Mesodermal cell (in vitro differentiated cells): ENCODE results near the gene EPS8.

Source experiments
- H3K27ac ChIP-seq: 2 replicates; pipeline ENCODE4 v1.7.0; 2013; ENCODE audit warnings: mild to moderate bottlenecking, low read depth, low read length, moderate library complexity; ENCODE audit not compliant: severe bottlenecking
- H3K36me3 ChIP-seq: 2 replicates; pipeline ENCODE4 v1.7.1; 2013; ENCODE audit warnings: mild to moderate bottlenecking, low read length, moderate library complexity; ENCODE audit not compliant: control insufficient read depth, insufficient read depth
- H3K4me1 ChIP-seq: one replicate; pipeline ENCODE4 v1.7.1; 2013; ENCODE audit warnings: mild to moderate bottlenecking, low read length; ENCODE audit not compliant: insufficient read depth, control insufficient read depth, poor library complexity, severe bottlenecking
- H3K4me3 ChIP-seq: 2 replicates; pipeline ENCODE4 v1.7.0; 2013; ENCODE audit warnings: low read length, control low read depth, mild to moderate bottlenecking; ENCODE audit not compliant: insufficient read depth, poor library complexity, severe bottlenecking; ENCODE audit errors: extremely low read depth
- H3K9me3 ChIP-seq: 2 replicates; pipeline ENCODE4 v1.7.1; 2013; ENCODE audit warnings: mild to moderate bottlenecking, low read length, moderate library complexity; ENCODE audit not compliant: control insufficient read depth
- WGBS, 2 experiments: methylation state at CpG; one replicate each; pipeline ENCODE4 v1.1.5; 2013; ENCODE audit warnings: missing lambda C conversion rate in 2 of 2; ENCODE audit not compliant: insufficient coverage in 2 of 2; 5-methylcytosine and 5-hydroxymethylcytosine counted together

Gene EPS8

DNA sequence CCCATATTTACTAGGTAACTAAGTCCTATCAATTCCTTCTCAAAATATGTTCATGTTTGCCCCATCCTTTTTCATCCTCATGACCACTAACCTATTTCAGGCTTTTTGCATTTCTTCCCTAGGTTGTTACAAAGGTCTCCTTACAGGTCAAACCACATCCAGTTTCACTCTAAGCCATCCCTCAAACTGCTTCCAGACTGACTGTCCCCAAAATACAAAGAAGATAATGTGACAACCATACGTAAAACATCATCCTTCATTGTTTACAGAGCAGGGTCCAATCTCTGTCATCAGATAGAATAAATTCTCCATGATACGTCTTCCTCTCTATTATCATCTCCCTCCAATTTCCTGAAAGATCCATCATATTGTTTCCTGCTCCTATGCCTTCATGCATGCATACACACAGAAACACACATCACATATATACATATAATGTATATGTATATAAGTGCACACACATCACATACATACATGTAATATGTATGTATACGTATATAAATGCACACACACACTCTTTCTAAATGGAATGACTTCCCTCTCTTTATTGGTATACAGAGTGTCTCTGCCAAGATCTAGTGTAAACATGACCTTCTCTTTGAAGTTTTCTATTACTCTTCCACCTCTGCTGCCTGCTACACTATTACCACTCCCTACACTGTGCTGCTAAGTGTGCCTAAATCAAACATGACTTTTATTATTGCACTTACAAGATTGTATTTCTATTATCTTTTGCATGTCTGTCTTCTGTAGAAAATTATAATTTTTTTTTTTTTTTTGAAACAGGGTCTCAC, 30.7 kb upstream of the EPS8 start:
- Histone ChIP-seq H3K36me3 (no peaks in the 10 kb centered on the region), H3K27ac (no peak overlapping the region), H3K9me3 (no peaks in the 10 kb centered on the region), H3K4me3 (no peak overlapping the region), H3K4me1 (no peaks in the 10 kb centered on the region)
- WGBS, 2 experiments = 67 to 97% methylated on average over 2 of the region's 3 CpGs

DNA sequence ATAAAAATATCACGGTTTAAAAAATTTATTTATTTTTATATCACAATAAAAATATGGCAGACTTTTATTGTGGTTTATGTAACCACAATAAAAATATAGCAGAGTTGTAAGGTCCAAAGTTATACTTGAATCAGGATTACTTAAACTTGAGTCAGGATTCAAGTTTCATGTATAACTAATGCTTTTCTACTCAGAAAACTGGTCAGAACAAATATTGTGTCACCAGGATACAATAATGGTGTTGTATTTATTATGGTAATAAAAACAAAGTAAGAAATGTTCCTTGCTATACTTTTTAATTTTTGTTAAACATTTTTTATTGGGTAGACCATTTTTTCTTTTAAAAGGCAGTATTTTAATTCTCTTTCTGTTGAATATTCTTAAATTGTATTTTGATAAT, 29.2 kb upstream of the EPS8 start:
- H3K36me3 ChIP-seq = no peaks in the 10 kb centered on the region
- H3K4me3 ChIP-seq = no peak overlapping the region
- H3K9me3 ChIP-seq = no peaks in the 10 kb centered on the region
- H3K4me1 ChIP-seq = no peaks in the 10 kb centered on the region
- H3K27ac ChIP-seq = no peak overlapping the region
- no CpG with 5 or more reads among the region's 1 CpG for WGBS, 2 experiments

DNA sequence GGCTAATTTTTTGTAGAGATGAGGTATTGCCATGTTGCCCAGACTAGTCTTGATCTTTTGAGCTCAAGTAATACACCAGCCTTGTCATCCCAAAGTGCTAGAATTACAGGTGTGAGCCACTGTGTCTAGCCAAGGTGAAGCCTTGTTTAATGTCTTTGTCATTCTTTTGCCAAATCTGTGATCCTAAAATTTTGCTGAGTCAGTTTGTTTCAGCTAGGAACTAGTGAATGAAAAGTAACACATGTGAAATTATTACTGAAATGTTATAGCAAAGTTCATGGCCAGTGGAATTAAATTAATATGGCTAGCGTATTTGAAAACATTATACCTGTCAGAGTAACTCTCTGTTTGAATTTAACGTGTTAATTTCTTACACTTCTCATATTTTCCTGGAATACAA, 26.5 kb upstream of the EPS8 start:
- Histone ChIP-seq H3K9me3 (no peaks in the 10 kb centered on the region), H3K36me3 (no peaks in the 10 kb centered on the region), H3K27ac (no peak overlapping the region), H3K4me3 (no peak overlapping the region), H3K4me1 (no peaks in the 10 kb centered on the region)
- WGBS, 2 experiments = no CpG with 5 or more reads among the region's 2 CpGs

DNA sequence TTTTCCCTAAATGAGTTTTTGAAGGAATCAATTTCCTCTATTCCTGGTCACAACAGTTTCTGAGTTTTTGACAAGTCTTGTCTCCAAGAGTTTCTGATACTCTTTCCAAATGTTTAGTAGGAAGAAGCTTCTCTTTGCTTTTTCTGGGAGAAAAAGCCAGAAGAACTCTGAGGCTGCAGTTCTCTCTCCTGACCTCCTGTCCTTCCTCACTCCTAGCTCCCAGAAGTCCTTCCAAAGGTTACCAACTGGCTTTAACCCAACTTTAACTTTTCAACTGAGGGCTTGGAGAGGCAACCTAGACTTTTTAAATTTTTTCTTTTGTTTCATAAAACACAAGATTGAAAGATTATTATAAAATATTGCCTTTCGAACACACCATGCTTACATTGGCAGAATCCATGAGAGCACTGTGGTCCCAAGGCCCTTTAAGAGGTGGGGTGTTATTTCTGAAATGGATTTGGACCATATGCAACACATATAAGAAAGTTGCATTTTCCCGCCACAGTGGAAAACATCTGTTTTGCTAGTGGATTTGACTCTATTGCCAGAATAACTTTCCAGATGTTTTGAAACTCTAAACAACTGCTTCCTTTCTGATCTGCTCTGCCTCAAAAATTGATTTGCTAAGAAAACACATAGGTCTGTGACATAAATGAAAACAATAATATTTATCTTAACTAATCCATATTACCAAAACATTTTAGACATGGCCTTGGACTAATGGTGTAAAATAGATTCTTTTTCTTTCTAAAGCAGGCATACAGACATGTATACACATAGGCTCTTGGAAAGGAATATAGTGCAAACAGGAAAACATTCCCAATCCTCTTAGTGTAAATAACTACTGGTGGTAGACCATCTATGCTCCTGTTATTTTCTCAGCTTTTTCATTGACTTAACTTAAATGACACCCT, 22.3 kb upstream of the EPS8 start:
- WGBS, 2 experiments = 100% methylated on average over 1 of the region's 2 CpGs; no CpG with 5 or more reads in 1 of the 2 experiments
- no peaks in the 10 kb centered on the region for H3K9me3 ChIP-seq
- H3K27ac ChIP-seq = no peak overlapping the region
- no peaks in the 10 kb centered on the region for H3K4me1 ChIP-seq
- no peak overlapping the region for H3K4me3 ChIP-seq
- no peaks in the 10 kb centered on the region for H3K36me3 ChIP-seq

DNA sequence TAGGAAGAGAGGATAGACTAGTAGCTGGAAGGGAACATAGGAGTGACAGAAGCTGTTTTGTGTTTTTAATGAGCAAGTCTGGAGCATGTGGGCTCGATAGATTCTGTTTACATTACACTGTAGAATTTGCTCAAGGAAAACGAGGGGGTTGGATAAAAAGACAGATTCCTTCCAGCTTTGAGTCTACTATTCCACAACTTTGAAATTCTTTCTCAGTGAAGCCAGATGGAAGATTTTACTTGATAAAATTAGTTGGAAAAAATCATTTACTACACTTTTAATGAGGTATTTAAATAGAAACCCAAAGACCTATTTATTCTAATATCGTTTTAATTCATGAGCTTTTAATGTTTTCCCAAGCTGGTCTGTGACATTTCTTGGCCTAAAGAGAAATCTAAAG, 19.5 kb upstream of the EPS8 start:
- Histone ChIP-seq H3K9me3 (no peaks in the 10 kb centered on the region), H3K36me3 (no peaks in the 10 kb centered on the region), H3K4me3 (no peak overlapping the region), H3K27ac (no peak overlapping the region), H3K4me1 (no peaks in the 10 kb centered on the region)
- 60 to 80% methylated on average over 1 of the region's 3 CpGs for WGBS, 2 experiments

DNA sequence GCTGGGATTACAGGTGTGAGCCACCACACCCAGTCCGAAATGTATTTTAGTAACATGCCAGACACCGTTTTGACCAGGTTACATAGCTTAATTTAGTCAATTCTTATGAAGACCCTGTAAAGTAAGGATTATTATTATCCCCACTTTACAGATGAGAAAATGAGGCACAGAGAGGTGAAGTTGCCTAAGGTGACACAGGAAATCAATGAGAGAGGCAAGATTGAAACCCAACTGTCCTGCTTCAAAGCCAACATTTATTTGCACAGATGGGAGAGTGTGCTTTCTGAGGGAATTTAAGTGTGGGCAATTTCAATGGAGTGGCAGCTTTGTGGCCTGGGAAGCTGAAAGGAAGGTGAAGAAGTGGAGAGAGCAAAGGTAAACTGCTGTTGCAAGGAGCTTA, 19.1 kb upstream of the EPS8 start:
- no peaks in the 10 kb centered on the region for H3K9me3 ChIP-seq
- no peaks in the 10 kb centered on the region for H3K4me1 ChIP-seq
- no peak overlapping the region for H3K4me3 ChIP-seq
- H3K36me3 ChIP-seq = no peaks in the 10 kb centered on the region
- no CpG with 5 or more reads among the region's 2 CpGs for WGBS, 2 experiments
- no peak overlapping the region for H3K27ac ChIP-seq

DNA sequence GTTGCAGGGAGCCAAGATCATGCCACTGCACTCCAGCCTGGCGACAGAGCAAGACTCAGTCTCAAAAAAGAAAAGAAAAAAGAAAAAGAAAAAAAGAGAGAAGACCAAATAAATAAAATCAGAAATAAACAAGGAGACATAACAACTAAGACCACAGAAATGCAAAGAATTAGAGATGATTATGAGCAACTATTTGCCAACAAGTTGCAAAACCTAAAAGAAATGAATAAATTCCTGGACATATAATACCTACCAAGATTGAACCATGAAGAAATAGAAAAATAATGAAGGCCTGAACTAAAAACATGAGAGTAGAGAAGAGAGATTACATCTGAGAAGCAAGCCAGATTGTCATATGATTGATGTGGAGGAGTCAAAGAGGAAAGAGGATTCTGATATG, 17.6 kb upstream of the EPS8 start:
- H3K4me3 ChIP-seq = no peak overlapping the region
- H3K4me1 ChIP-seq = no peaks in the 10 kb centered on the region
- H3K9me3 ChIP-seq = no peaks in the 10 kb centered on the region
- no peak overlapping the region for H3K27ac ChIP-seq
- no peaks in the 10 kb centered on the region for H3K36me3 ChIP-seq
- no CpG with 5 or more reads among the region's 1 CpG for WGBS, 2 experiments

DNA sequence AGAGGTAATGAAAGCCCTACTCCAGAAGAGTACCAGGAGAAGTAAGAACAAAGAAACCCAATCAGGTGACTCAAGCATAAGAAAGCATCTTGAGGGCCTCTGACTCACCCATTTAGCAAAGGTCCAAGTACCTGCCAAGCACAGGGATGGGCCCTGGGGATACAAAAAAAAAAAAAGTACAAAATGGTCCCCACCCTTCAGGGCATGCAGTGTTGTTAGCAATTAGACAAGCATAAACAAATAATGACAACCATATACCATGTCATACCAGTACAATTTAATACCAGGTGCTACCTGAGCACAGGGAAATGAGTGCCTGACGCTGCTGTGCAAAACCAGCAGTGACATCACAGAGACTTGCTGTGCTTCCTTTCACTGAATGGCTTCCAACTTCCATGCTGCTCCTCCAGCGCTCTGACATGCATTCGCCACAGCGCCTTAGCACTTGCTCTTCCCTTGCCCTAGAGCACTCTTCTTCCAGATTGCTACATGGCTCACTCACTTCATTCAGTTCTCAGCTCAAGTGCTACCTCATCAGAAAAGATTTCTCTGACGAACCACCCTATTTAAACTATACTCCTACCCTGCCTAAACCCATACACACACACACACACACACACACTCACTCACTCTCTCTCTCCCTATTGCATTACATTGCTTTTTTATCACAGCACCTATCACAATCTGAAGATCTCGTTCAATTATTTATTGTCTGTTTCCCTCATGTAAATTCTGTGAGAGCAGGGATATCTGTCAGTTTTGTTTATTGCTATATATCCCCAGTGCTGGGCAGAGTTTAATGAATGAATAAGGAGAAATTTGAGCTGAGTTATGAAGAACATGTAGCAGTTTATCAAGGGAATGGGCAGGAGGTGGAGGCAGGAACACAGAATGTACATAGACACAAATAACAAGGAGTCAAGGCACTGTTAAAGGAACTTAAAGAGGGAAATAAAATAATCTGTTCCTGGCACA, 12.9 kb upstream of the EPS8 start:
- Histone ChIP-seq H3K4me3 (no peak overlapping the region), H3K9me3 (no peaks in the 10 kb centered on the region), H3K27ac (no peak overlapping the region), H3K36me3 (no peaks in the 10 kb centered on the region), H3K4me1 (no peaks in the 10 kb centered on the region)
- WGBS, 2 experiments = 89 to 96% methylated on average over 5 of the region's 6 CpGs

DNA sequence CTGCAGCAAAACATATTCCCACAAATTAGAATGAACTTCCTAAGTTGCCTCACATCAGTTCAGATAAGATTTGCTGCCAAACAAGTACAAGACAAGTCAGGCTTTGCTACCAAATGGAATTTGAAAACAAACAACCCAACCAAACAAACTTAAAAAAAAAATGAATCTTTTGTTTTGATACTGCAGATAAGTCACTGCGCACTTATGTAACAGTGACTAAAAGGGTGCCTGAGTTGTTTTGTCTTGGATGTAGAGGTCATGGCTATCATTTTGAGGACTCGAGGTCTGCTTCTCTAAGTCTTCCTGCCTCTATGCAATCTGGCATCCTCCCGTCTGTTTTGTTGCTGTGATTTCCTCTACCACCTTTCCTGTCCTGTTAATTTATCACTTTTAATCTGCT, 11.1 kb upstream of the EPS8 start:
- H3K4me1 ChIP-seq = no peaks in the 10 kb centered on the region
- H3K27ac ChIP-seq = no peak overlapping the region
- no peaks in the 10 kb centered on the region for H3K36me3 ChIP-seq
- no peaks in the 10 kb centered on the region for H3K9me3 ChIP-seq
- no peak overlapping the region for H3K4me3 ChIP-seq
- 89 to 91% methylated on average over 1 of the region's 3 CpGs for WGBS, 2 experiments

DNA sequence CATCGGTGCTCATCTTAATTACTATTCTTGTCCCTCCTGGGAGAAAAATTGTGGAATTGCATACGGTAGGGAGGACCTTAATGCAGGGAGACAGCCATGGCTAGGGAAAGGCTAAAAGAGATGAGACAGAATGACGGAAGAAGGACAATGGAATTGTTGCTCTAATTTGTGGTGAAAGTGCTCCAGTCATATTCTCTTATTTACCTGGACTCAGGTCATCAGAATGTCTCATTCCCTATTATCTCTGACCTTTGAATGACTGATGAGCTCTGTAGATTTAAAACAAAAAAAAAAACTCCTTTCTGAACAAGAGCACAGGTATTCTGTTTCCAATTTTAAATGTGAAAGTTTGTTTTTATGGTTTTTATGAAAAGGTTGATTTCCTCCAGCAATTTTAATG, 8.6 kb upstream of the EPS8 start:
- H3K27ac ChIP-seq = no peak overlapping the region
- H3K4me1 ChIP-seq = no peaks in the 10 kb centered on the region
- H3K36me3 ChIP-seq = no peaks in the 10 kb centered on the region
- WGBS, 2 experiments = 83 to 90% methylated on average over 1 to 2 of the region's 3 CpGs
- no peaks in the 10 kb centered on the region for H3K9me3 ChIP-seq
- H3K4me3 ChIP-seq = no peak overlapping the region
